HepG2 (cell line): ENCODE results near the gene GIMAP8. TPM values are rescaled to one million over a fixed set of nuclear protein-coding genes. Genes with fewer than 3 reads are reported as not detected.
A peak's percentile ranks its signal among the peaks of the same experiment; 100 is the strongest.

ENCODE experiments used
- ATF1 ChIP-seq: IDR thresholded peaks from 2 replicates; pipeline ENCODE4 v1.6.1; 2016; ENCODE audit warnings: mild to moderate bottlenecking, control low read depth
- FOXK2 ChIP-seq: fragments of 450-650 bp; IDR thresholded peaks from 2 replicates; pipeline ENCODE4 v1.6.1; 2016
- HOXD1 ChIP-seq: sonication (generic); formaldehyde crosslinking; IDR thresholded peaks from 2 replicates; pipeline ENCODE4 v1.5.0; 2020; ENCODE audit warnings: missing genetic modification reagents
- MAFG ChIP-seq: sonication (generic); formaldehyde crosslinking; IDR thresholded peaks from 2 replicates; pipeline ENCODE4 v1.5.1; 2020; ENCODE audit warnings: mild to moderate bottlenecking, missing genetic modification reagents
- PRMT3 ChIP-seq: sonication (generic); formaldehyde crosslinking; IDR thresholded peaks from 2 replicates; pipeline ENCODE4 v1.8.1; 2022; ENCODE audit warnings: low read depth, mild to moderate bottlenecking, moderate library complexity, missing genetic modification reagents, borderline replicate concordance
- SRSF1 ChIP-seq: fragments of 200-400 bp; formaldehyde crosslinking; optimal IDR thresholded peaks from 2 replicates; pipeline ENCODE3; 2017; ENCODE audit warnings: mild to moderate bottlenecking, low read depth, low read length, moderate library complexity
- WIZ ChIP-seq: sonication (generic); formaldehyde crosslinking; IDR thresholded peaks from 2 replicates; pipeline ENCODE4 v1.5.1; 2020; ENCODE audit warnings: mild to moderate bottlenecking, missing genetic modification reagents
- ZBTB38 ChIP-seq: sonication (generic); formaldehyde crosslinking; IDR thresholded peaks from 2 replicates; pipeline ENCODE4 v1.5.1; 2020; ENCODE audit warnings: mild to moderate bottlenecking, missing genetic modification reagents
- ZFP36L1 ChIP-seq: sonication (generic); formaldehyde crosslinking; IDR thresholded peaks from 2 replicates; pipeline ENCODE4 v1.8.0; 2022; ENCODE audit warnings: mild to moderate bottlenecking, missing genetic modification reagents, moderate library complexity
- ZNF10 ChIP-seq: sonication (generic); formaldehyde crosslinking; IDR thresholded peaks from 2 replicates; pipeline ENCODE4 v1.4.0; 2020; ENCODE audit warnings: mild to moderate bottlenecking, low read depth, missing genetic modification reagents, borderline replicate concordance
- ZNF138 ChIP-seq: sonication (generic); formaldehyde crosslinking; IDR thresholded peaks from 2 replicates; pipeline ENCODE4 v1.5.0; 2020; ENCODE audit warnings: mild to moderate bottlenecking, low read depth, missing genetic modification reagents
- ZNF460 ChIP-seq: sonication (generic); formaldehyde crosslinking; IDR thresholded peaks from 2 replicates; pipeline ENCODE4 v1.5.1; 2020; ENCODE audit warnings: missing genetic modification reagents, mild to moderate bottlenecking, borderline replicate concordance
- ZNF556 ChIP-seq: sonication (generic); formaldehyde crosslinking; IDR thresholded peaks from 2 replicates; pipeline ENCODE4 v1.4.0; 2020; ENCODE audit warnings: mild to moderate bottlenecking, missing genetic modification reagents, borderline replicate concordance
- ZNF770 ChIP-seq: sonication (generic); formaldehyde crosslinking; IDR thresholded peaks from 2 replicates; pipeline ENCODE4 v1.5.0; 2020; ENCODE audit warnings: mild to moderate bottlenecking, missing genetic modification reagents
- ZNF776 ChIP-seq: sonication (generic); formaldehyde crosslinking; IDR thresholded peaks from 2 replicates; pipeline ENCODE4 v1.4.0; 2020; ENCODE audit warnings: mild to moderate bottlenecking, missing genetic modification reagents
- ZNF780A ChIP-seq: sonication (generic); formaldehyde crosslinking; IDR thresholded peaks from 2 replicates; pipeline ENCODE4 v1.8.0; 2022; ENCODE audit warnings: mild to moderate bottlenecking, missing genetic modification reagents, moderate library complexity
- polyA plus RNA-seq, 8 experiments: library from polyadenylated mRNA; depleted of rRNA in 3 of 8; stranded (reverse) in 7 of 8; unstranded in 1 of 8; fragments of >200 nt; fragmentation: Illumina TruSeq in 4 of 8; extraction: Trizol in 4 of 8; gene quantifications; 2 replicates each; pipeline versions ENCODE4 v1.2.1 to v1.2.3, GENCODE V29; 2011 to 2016; ENCODE audit warnings: low read depth in 4 of 8, missing spikeins in 1 of 8, mixed read lengths in 1 of 8; ENCODE audit not compliant: insufficient read depth in 1 of 8
- total RNA-seq, 5 experiments: library from RNA; depleted of rRNA; stranded (reverse); fragments of >200 nt; fragmentation: Illumina TruSeq; extraction: Trizol; gene quantifications; 2 replicates each; pipeline ENCODE4 v1.2.3, GENCODE V29; 2016; ENCODE audit warnings: low read depth in 1 of 5
- TF ChIP-seq, protein P1 (sequence below): sonication (generic); formaldehyde crosslinking; IDR thresholded peaks from 2 replicates; pipeline ENCODE4 v1.4.0; 2020; ENCODE audit warnings: mild to moderate bottlenecking, missing genetic modification reagents
- TF ChIP-seq, protein P2 (sequence below): sonication (generic); formaldehyde crosslinking; IDR thresholded peaks from 2 replicates; pipeline ENCODE4 v1.5.0; 2020; ENCODE audit warnings: mild to moderate bottlenecking, missing genetic modification reagents
- TF ChIP-seq, protein P3 (sequence below): IDR thresholded peaks from 2 replicates; pipeline ENCODE4 v1.6.1; 2016; ENCODE audit warnings: low read depth, control low read depth

The GIMAP8 gene
- total and polyA plus RNA-seq, 2 of the 13 experiments (the other 11 are each of a cell fraction or from before 2014, with no cell fraction given) = not detected

- TF ChIP-seq, protein P1, sequence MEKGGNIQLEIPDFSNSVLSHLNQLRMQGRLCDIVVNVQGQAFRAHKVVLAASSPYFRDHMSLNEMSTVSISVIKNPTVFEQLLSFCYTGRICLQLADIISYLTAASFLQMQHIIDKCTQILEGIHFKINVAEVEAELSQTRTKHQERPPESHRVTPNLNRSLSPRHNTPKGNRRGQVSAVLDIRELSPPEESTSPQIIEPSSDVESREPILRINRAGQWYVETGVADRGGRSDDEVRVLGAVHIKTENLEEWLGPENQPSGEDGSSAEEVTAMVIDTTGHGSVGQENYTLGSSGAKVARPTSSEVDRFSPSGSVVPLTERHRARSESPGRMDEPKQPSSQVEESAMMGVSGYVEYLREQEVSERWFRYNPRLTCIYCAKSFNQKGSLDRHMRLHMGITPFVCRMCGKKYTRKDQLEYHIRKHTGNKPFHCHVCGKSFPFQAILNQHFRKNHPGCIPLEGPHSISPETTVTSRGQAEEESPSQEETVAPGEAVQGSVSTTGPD = no peak
- TF ChIP-seq, protein P2, sequence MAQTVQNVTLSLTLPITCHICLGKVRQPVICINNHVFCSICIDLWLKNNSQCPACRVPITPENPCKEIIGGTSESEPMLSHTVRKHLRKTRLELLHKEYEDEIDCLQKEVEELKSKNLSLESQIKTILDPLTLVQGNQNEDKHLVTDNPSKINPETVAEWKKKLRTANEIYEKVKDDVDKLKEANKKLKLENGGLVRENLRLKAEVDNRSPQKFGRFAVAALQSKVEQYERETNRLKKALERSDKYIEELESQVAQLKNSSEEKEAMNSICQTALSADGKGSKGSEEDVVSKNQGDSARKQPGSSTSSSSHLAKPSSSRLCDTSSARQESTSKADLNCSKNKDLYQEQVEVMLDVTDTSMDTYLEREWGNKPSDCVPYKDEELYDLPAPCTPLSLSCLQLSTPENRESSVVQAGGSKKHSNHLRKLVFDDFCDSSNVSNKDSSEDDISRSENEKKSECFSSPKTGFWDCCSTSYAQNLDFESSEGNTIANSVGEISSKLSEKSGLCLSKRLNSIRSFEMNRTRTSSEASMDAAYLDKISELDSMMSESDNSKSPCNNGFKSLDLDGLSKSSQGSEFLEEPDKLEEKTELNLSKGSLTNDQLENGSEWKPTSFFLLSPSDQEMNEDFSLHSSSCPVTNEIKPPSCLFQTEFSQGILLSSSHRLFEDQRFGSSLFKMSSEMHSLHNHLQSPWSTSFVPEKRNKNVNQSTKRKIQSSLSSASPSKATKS (CRISPR knock-in tag) = 0 out of 2 replicates have a peak, but pooled peaks have one; percentile 89
- no peak for TF ChIP-seq WIZ (CRISPR knock-in tag)
- TF ChIP-seq, protein P3, sequence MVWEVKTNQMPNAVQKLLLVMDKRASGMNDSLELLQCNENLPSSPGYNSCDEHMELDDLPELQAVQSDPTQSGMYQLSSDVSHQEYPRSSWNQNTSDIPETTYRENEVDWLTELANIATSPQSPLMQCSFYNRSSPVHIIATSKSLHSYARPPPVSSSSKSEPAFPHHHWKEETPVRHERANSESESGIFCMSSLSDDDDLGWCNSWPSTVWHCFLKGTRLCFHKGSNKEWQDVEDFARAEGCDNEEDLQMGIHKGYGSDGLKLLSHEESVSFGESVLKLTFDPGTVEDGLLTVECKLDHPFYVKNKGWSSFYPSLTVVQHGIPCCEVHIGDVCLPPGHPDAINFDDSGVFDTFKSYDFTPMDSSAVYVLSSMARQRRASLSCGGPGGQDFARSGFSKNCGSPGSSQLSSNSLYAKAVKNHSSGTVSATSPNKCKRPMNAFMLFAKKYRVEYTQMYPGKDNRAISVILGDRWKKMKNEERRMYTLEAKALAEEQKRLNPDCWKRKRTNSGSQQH (CRISPR knock-in tag) = 0 out of 2 replicates have a peak, but pooled peaks have one; percentile 32
- TF ChIP-seq ZFP36L1 (CRISPR knock-in tag) = 0 out of 2 replicates have a peak, but pooled peaks have one; percentile 43
- TF ChIP-seq ZNF138 (CRISPR knock-in tag) = no peak
- TF ChIP-seq ZNF10 = no peak
- TF ChIP-seq ZBTB38 (CRISPR knock-in tag) = no peak; the same call in 1 of the 2 replicates
- TF ChIP-seq ZNF770 (CRISPR knock-in tag) = peak; percentile 72
- TF ChIP-seq MAFG = no peak
- no peak; the same call in 1 of the 2 replicates for TF ChIP-seq HOXD1 (CRISPR knock-in tag)
- no peak for TF ChIP-seq ATF1 (CRISPR knock-in tag)
- TF ChIP-seq ZNF460 (CRISPR knock-in tag) = no peak
- peak; percentile 38 for TF ChIP-seq SRSF1
- TF ChIP-seq ZNF556 (CRISPR knock-in tag) = peak; percentile 90; the same call in 1 of the 2 replicates
- TF ChIP-seq ZNF776 (CRISPR knock-in tag) = peak; percentile 37; the same call in 1 of the 2 replicates
- TF ChIP-seq ZNF780A = no peak
- TF ChIP-seq FOXK2 = no peak
- TF ChIP-seq PRMT3 (CRISPR knock-in tag) = no peak
Observed at GRCh38 chr7:150404805-150405583, 45.4 kb upstream of the GIMAP8 start (continued).
